SK-N-MC (cell line): ENCODE results near the gene KLKB1.

Source experiments
- EZH2 ChIP-seq: fragments of 200-600 bp; sonication (generic); IDR thresholded peaks from one replicate; pipeline ENCODE4 v1.6.1; 2017; ENCODE audit warnings: antibody characterized with exemption
- FOXP2 ChIP-seq: optimal IDR thresholded peaks from 2 replicates; pipeline ENCODE3; 2011; ENCODE audit warnings: mild to moderate bottlenecking, moderate library complexity; ENCODE audit not compliant: insufficient read depth; ENCODE audit errors: extremely low read length, control extremely low read depth
- POLR2AphosphoS5 ChIP-seq: IDR thresholded peaks from 2 replicates; pipeline ENCODE4 v1.6.1; 2012; ENCODE audit warnings: mild to moderate bottlenecking, low read depth, low read length, borderline replicate concordance

GRCh38 chr4:186250760-186251159, 23.5 kb downstream of the KLKB1 start:
- TF ChIP-seq POLR2AphosphoS5, result no peak
- TF ChIP-seq EZH2, result no peak
- no peak for TF ChIP-seq FOXP2
